Lower leg skin (tissue), 4 donors: ENCODE measurements around the gene LSG1. TPM values are rescaled to one million over a fixed set of nuclear protein-coding genes. Genes with fewer than 3 reads are reported as not detected.

Experiments
- DNase-seq, 2 donors: peaks; one replicate each; pipeline ENCODE4 v3.0.0-alpha.2; 2019; ENCODE audit warnings: low spot score in 2 of 2
- H3K4me3 ChIP-seq: fragments of 200-600 bp; sonication (generic); 2 replicates; pipeline ENCODE4 v1.5.1; 2017; ENCODE audit warnings: mild to moderate bottlenecking, low read depth; ENCODE audit not compliant: poor library complexity, severe bottlenecking
- CTCF ChIP-seq, 3 donors: fragments of 450-650 bp; IDR thresholded peaks; one replicate each; pipeline ENCODE4 v1.5.1; 2016; ENCODE audit warnings: antibody characterized with exemption in 3 of 3, mild to moderate bottlenecking in 3 of 3, moderate library complexity in 2 of 3
- POLR2A ChIP-seq, 2 donors: fragments of 450-650 bp; IDR thresholded peaks; one replicate each; pipeline ENCODE4 v1.6.1; 2016 to 2017; ENCODE audit warnings: antibody characterized with exemption in 2 of 2, mild to moderate bottlenecking in 1 of 2, moderate library complexity in 1 of 2
- WGBS, 2 donors: methylation state at CpG; one replicate each; pipeline ENCODE4 v1.1.5; 2018; 5-methylcytosine and 5-hydroxymethylcytosine counted together
- intact Hi-C: fragments of 100-400 bp; cut with DNase I; formaldehyde crosslinking; loops from one replicate; pipeline ENCODE4 v1.15.0; 2023; ENCODE audit warnings: low total_unique reads
- total RNA-seq, 4 donors: library from RNA; depleted of rRNA; stranded (reverse); fragments of >200 nt; gene quantifications; one replicate each; pipeline ENCODE4 v1.1.0, GENCODE V29; 2016

LSG1 gene
- total RNA-seq, 4 donors from 2014 or later = 31.7 to 45.9 (median 38.9) TPM

- H3K4me3 ChIP-seq = no peak overlapping the region
- no peak for TF ChIP-seq POLR2A (IDR thresholded peaks at IDR 0.05)
- TF ChIP-seq CTCF (IDR thresholded peaks at IDR 0.05) = no peak
- WGBS, 2 donors = 60 to 63% methylated on average over 10 of the region's 10 CpGs
- intact Hi-C loops = loop anchor here (5.0 kb wide), 1 partner anchor 121 kb away; no protein-coding TSS in a partner anchor
- peak in 1 of 2 donors; percentile 77 for DNase-seq
These were observed 78.9 kb downstream of the LSG1 start for GRCh38 chr3:194592798-194593752.

Other genes starting within 250 kb of the LSG1 start
- gene ATP13A3, start 185.2 kb downstream of the LSG1 start, total RNA-seq = 10 to 100 TPM; 35.0 to 40.6 (median 38.2) TPM
- gene TMEM44, start 38.8 kb downstream of the LSG1 start, total RNA-seq = 1 to 10 TPM; 1.2 to 8.5 (median 4.6) TPM
- gene FAM43A, start 13.7 kb upstream of the LSG1 start, total RNA-seq = 100 to 1,000 TPM in 1 of 4 donors, 10 to 100 TPM in 3; 56.0 to 104 (median 77.1) TPM